Measurements from ENCODE around the gene ERC2. TPM values are rescaled to one million over a fixed set of nuclear protein-coding genes. Genes with fewer than 3 reads are reported as not detected.

ERC2 gene
- polyA plus RNA-seq, 3 donors, result not detected

GRCh38 chr3:55521064-55521737 is 947.1 kb downstream of the ERC2 start:
- Mint-ChIP-seq H3K4me1 (no peaks in the 10 kb centered on the region), H3K9me3 (peaks cover 0 to 3% (median 2%) of the 10 kb centered on the region in 7 donors), H3K27me3 (ENCODE audit: low read depth in 3 of 3) (peaks cover 0 to 6% (median 1%) of the 10 kb centered on the region in 3 donors), H3K27ac (peak overlapping the region in 1 of 7 donors; percentile 24), H3K4me3 (no peak overlapping the region), H3K36me3 (no peaks in the 10 kb centered on the region)
- no peak overlapping the region for H3K4me3 ChIP-seq (replicated peaks in 1 of 3; ENCODE audit: low read depth in 2 of 3, low read length in 3 of 3)
- TF ChIP-seq CTCF (IDR thresholded peaks at IDR 0.05), result no peak
- no peaks in the 10 kb centered on the region for H3K9me3 ChIP-seq (replicated peaks in 1 of 2; ENCODE audit: control insufficient read depth in 1 of 2, insufficient read depth in 1 of 2, low read length in 2 of 2)
- no peak overlapping the region for H3K4me2 ChIP-seq (replicated peaks; ENCODE audit: extremely low read depth, low read length, poor library complexity, severe bottlenecking)
- H2AFZ ChIP-seq (ENCODE audit: insufficient read depth, low read depth, low read length, poor library complexity, severe bottlenecking), result no peak overlapping the region
- WGBS (ENCODE audit: insufficient coverage), result 83% methylated on average over 8 of the region's 9 CpGs
- no peak for DNase-seq
- intact Hi-C loops (cut with micrococcal nuclease), result no loop called here
- no peaks in the 10 kb centered on the region for H3K4me1 ChIP-seq (ENCODE audit: control insufficient read depth in 1 of 2, insufficient read depth in 2 of 2, low read length in 2 of 2)
- H4K20me1 ChIP-seq (ENCODE audit: insufficient read depth, low read length), result no peaks in the 10 kb centered on the region
- H3K79me2 ChIP-seq (ENCODE audit: insufficient read depth, low read length), result no peaks in the 10 kb centered on the region
- no peak overlapping the region for H3K9ac ChIP-seq (ENCODE audit: insufficient read depth, low read length, poor library complexity, severe bottlenecking)
- no peaks in the 10 kb centered on the region for H3K27me3 ChIP-seq (ENCODE audit: control insufficient read depth in 2 of 2, insufficient read depth in 2 of 2, low read length in 2 of 2)
- no peaks in the 10 kb centered on the region for H3K36me3 ChIP-seq (replicated peaks in 1 of 2; ENCODE audit: control insufficient read depth in 1 of 2, insufficient read depth in 2 of 2, low read length in 2 of 2)
- no peak overlapping the region for H3K27ac ChIP-seq (ENCODE audit: low read depth in 1 of 2, low read length in 2 of 2)

- Histone ChIP-seq H3K79me2 (ENCODE audit: insufficient read depth, low read length) (no peaks in the 10 kb centered on the region), H3K9me3 (replicated peaks in 1 of 2; ENCODE audit: control insufficient read depth in 1 of 2, insufficient read depth in 1 of 2, low read length in 2 of 2) (no peaks in the 10 kb centered on the region), H3K4me2 (replicated peaks; ENCODE audit: extremely low read depth, low read length, poor library complexity, severe bottlenecking) (no peak overlapping the region), H3K4me1 (ENCODE audit: control insufficient read depth in 1 of 2, insufficient read depth in 2 of 2, low read length in 2 of 2) (no peaks in the 10 kb centered on the region), H3K4me3 (replicated peaks in 1 of 3; ENCODE audit: low read depth in 2 of 3, low read length in 3 of 3) (no peak overlapping the region), H3K9ac (ENCODE audit: insufficient read depth, low read length, poor library complexity, severe bottlenecking) (no peak overlapping the region), H3K27me3 (ENCODE audit: control insufficient read depth in 2 of 2, insufficient read depth in 2 of 2, low read length in 2 of 2) (no peaks in the 10 kb centered on the region), H2AFZ (ENCODE audit: insufficient read depth, low read depth, low read length, poor library complexity, severe bottlenecking) (no peak overlapping the region), H4K20me1 (ENCODE audit: insufficient read depth, low read length) (no peaks in the 10 kb centered on the region), H3K27ac (ENCODE audit: low read depth in 1 of 2, low read length in 2 of 2) (no peak overlapping the region), H3K36me3 (replicated peaks in 1 of 2; ENCODE audit: control insufficient read depth in 1 of 2, insufficient read depth in 2 of 2, low read length in 2 of 2) (no peaks in the 10 kb centered on the region)
- no CpG with 5 or more reads among the region's 3 CpGs for WGBS (ENCODE audit: insufficient coverage)
- Mint-ChIP-seq H3K4me3 (no peak overlapping the region), H3K27me3 (ENCODE audit: low read depth in 3 of 3) (peaks cover 0 to 6% (median 3%) of the 10 kb centered on the region in 3 donors), H3K27ac (no peak overlapping the region), H3K9me3 (peaks cover 0 to 3% (median 2%) of the 10 kb centered on the region in 7 donors), H3K4me1 (no peaks in the 10 kb centered on the region), H3K36me3 (no peaks in the 10 kb centered on the region)
- intact Hi-C loops (cut with micrococcal nuclease), result no loop called here
- no peak for TF ChIP-seq CTCF (IDR thresholded peaks at IDR 0.05)
- no peak for DNase-seq
Measured at GRCh38 chr3:55519019-55519418, 949.2 kb downstream of the ERC2 start.

All from CD14-positive monocyte (primary cell).